K562 (cell line): Measurements from ENCODE around the gene DCN. TPM values are rescaled to one million over a fixed set of nuclear protein-coding genes. Genes with fewer than 3 reads are reported as not detected.

Source experiments
- ATAC-seq: fragments of 200-7000 bp; cut with Tn5 transposase; 3 replicates; pipeline ENCODE4 v1.9.1; 2020; ENCODE audit warnings: moderate library complexity
- BruUV-seq: library from RNA; stranded (reverse); fragments of 400-500 nt; replicated peaks from 2 replicates; lab custom pipeline; 2021; lab: Mats Ljungman, UMichigan
- CTCF ChIA-PET: fragments of 300-600 bp; formaldehyde crosslinking; extraction: SDS; loops from one replicate; lab custom pipeline; 2021; ENCODE audit warnings: low intra/inter-chr PET ratio; lab: Yijun Ruan, JAX
- POLR2A ChIA-PET: fragments of 300-600, 350-650 bp; sonication (Branson Sonifier 250); formaldehyde crosslinking; extraction: SDS; loops from one replicate; lab custom pipeline; 2021; ENCODE audit warnings: antibody characterized with exemption, inconsistent platforms; lab: Yijun Ruan, JAX
- DNase-seq, 4 experiments: peaks; one replicate each; pipeline versions ENCODE4 v3.0.0 to v3.0.0-alpha.2; 2011 to 2018; ENCODE audit warnings: low spot score in 3 of 4, mixed read lengths in 3 of 4; ENCODE audit errors: extremely low read depth in 1 of 4
- FAIRE-seq: peaks from 2 replicates; lab custom pipeline; 2011; peaks lifted over from hg19 to GRCh38; lab: Jason Lieb, UNC
- H2AFZ ChIP-seq: 2 replicates; pipeline ENCODE4 v1.6.0; 2011; ENCODE audit warnings: low read depth, low read length, control low read depth, inconsistent platforms
- H3K27ac ChIP-seq: fragments of 200-600 bp; 3 replicates; pipeline ENCODE4 v1.8.0; 2011; ENCODE audit warnings: low read depth, mild to moderate bottlenecking, control low read depth, inconsistent platforms, low read length, moderate library complexity, mixed read lengths; ENCODE audit errors: extremely low read depth
- H3K27me3 ChIP-seq, 2 experiments: fragments of 300-600 bp in 1 of 2; 2 replicates in 1 of 2; 3 replicates in 1 of 2; pipeline versions ENCODE4 v1.6.0 to v1.8.0; 2011; ENCODE audit warnings: inconsistent platforms in 2 of 2, low read length in 2 of 2, mild to moderate bottlenecking in 1 of 2, mixed read lengths in 1 of 2, moderate library complexity in 1 of 2; ENCODE audit not compliant: control insufficient read depth in 2 of 2, insufficient read depth in 2 of 2
- H3K36me3 ChIP-seq: fragments of 300-600 bp; 3 replicates; pipeline ENCODE4 v1.8.0; 2011; ENCODE audit warnings: mild to moderate bottlenecking, low read length, inconsistent platforms; ENCODE audit not compliant: control insufficient read depth, insufficient read depth
- H3K4me1 ChIP-seq, 2 experiments: fragments of 200-600 bp in 1 of 2; replicated peaks in 1 of 2; 2 replicates in 1 of 2; 3 replicates in 1 of 2; pipeline versions ENCODE4 v1.5.1 to v1.8.0; 2011; ENCODE audit warnings: inconsistent platforms in 2 of 2, low read length in 2 of 2, mild to moderate bottlenecking in 1 of 2, mixed read lengths in 1 of 2, moderate library complexity in 1 of 2; ENCODE audit not compliant: control insufficient read depth in 2 of 2, insufficient read depth in 2 of 2
- H3K4me2 ChIP-seq: 2 replicates; pipeline ENCODE4 v1.6.1; 2011; ENCODE audit warnings: low read length, control low read depth, inconsistent platforms, mixed read lengths; ENCODE audit not compliant: insufficient read depth
- H3K4me3 ChIP-seq: fragments of 200-600 bp; sonication (generic), shearing (Covaris generic); 2 replicates; pipeline ENCODE4 v1.5.1; 2016; ENCODE audit warnings: control low read depth, inconsistent platforms
- H3K79me2 ChIP-seq: fragments of 200-600 bp; 3 replicates; pipeline ENCODE4 v1.8.0; 2011; ENCODE audit warnings: low read length, inconsistent platforms; ENCODE audit not compliant: control insufficient read depth, insufficient read depth
- H3K9ac ChIP-seq, 2 experiments: 2 replicates each; pipeline versions ENCODE4 v1.6.0 to v1.6.1; 2011; ENCODE audit warnings: low read depth in 2 of 2, low read length in 2 of 2, control low read depth in 1 of 2, inconsistent platforms in 1 of 2, mild to moderate bottlenecking in 1 of 2, mixed read lengths in 1 of 2; ENCODE audit not compliant: insufficient read depth in 1 of 2
- H3K9me1 ChIP-seq: one replicate; pipeline ENCODE4 v1.6.0; 2011; ENCODE audit warnings: inconsistent platforms, mild to moderate bottlenecking, low read length, moderate library complexity; ENCODE audit not compliant: control insufficient read depth, insufficient read depth
- H3K9me3 ChIP-seq: replicated peaks from 2 replicates; pipeline ENCODE4 v1.5.1; 2011; ENCODE audit warnings: low read depth, low read length, inconsistent platforms; ENCODE audit not compliant: control insufficient read depth, insufficient read depth
- H4K20me1 ChIP-seq: replicated peaks from 2 replicates; pipeline ENCODE4 v1.6.1; 2011; ENCODE audit warnings: low read length, inconsistent platforms, mixed read lengths; ENCODE audit not compliant: control insufficient read depth, insufficient read depth
- ESRRA ChIP-seq: fragments of 450-650 bp; IDR thresholded peaks from 2 replicates; pipeline ENCODE4 v1.6.1; 2014; ENCODE audit warnings: low read depth, mild to moderate bottlenecking, moderate library complexity, borderline replicate concordance
- KAT2B ChIP-seq: IDR thresholded peaks from one replicate; pipeline ENCODE4 v1.6.1; 2012; ENCODE audit warnings: low read depth, mild to moderate bottlenecking, control low read depth, inconsistent platforms, low read length, moderate library complexity
- KLF10 ChIP-seq: fragments of 250-450 bp; sonication (Bioruptor Pico); IDR thresholded peaks from 2 replicates; pipeline ENCODE4 v1.6.1; 2021; ENCODE audit warnings: matching md5 sums
- MAFF ChIP-seq: IDR thresholded peaks from 2 replicates; pipeline ENCODE4 v1.6.1; 2012; ENCODE audit warnings: low read length, improper control_type of control experiment
- PHF21A ChIP-seq: fragments of 450-650 bp; IDR thresholded peaks from 2 replicates; pipeline ENCODE4 v1.6.1; 2017; ENCODE audit warnings: low read depth, borderline replicate concordance
- POLR3G ChIP-seq: IDR thresholded peaks from 2 replicates; pipeline ENCODE4 v1.6.1; 2011; ENCODE audit not compliant: insufficient read length, insufficient replicate concordance; ENCODE audit errors: extremely low read depth
- RBM15 ChIP-seq: fragments of 200-400 bp; formaldehyde crosslinking; IDR thresholded peaks from 2 replicates; pipeline ENCODE4 v1.6.1; 2018; ENCODE audit warnings: mild to moderate bottlenecking, low read length, moderate library complexity; ENCODE audit not compliant: insufficient read depth
- RBM25 ChIP-seq: fragments of 200-400 bp; formaldehyde crosslinking; IDR thresholded peaks from 2 replicates; pipeline ENCODE4 v1.6.1; 2018; ENCODE audit warnings: low read length, low read depth, moderate library complexity; ENCODE audit not compliant: severe bottlenecking
- RUNX1 ChIP-seq: sonication (generic); IDR thresholded peaks from 2 replicates; pipeline ENCODE4 v1.6.1; 2016; ENCODE audit warnings: antibody characterized with exemption, low read depth
- SMC3 ChIP-seq: conservative IDR thresholded peaks from 2 replicates; pipeline ENCODE4 v1.6.1; 2011; ENCODE audit warnings: low read depth, low read length, improper control_type of control experiment; ENCODE audit not compliant: insufficient read depth
- STAG1 ChIP-seq: sonication (generic); formaldehyde crosslinking; IDR thresholded peaks from 2 replicates; pipeline ENCODE4 v1.5.0; 2020; ENCODE audit warnings: missing genetic modification reagents, borderline replicate concordance
- TFAM ChIP-seq: fragments of 250-450 bp; sonication (Bioruptor Pico); conservative IDR thresholded peaks from 2 replicates; pipeline ENCODE4 v1.5.0; 2021; ENCODE audit warnings: mild to moderate bottlenecking, moderate library complexity
- ZNF140 ChIP-seq: fragments of 250-450 bp; sonication (Bioruptor Pico); IDR thresholded peaks from 2 replicates; pipeline ENCODE4 v1.8.0; 2021; ENCODE audit warnings: moderate library complexity, mild to moderate bottlenecking, inconsistent platforms
- ZNF282 ChIP-seq: sonication (generic); formaldehyde crosslinking; IDR thresholded peaks from 2 replicates; pipeline ENCODE4 v1.8.1; 2023; ENCODE audit warnings: missing genetic modification reagents
- ZNF695 ChIP-seq: fragments of 450-650 bp; formaldehyde crosslinking; IDR thresholded peaks from 2 replicates; pipeline ENCODE4 v1.4.0; 2020; ENCODE audit warnings: mild to moderate bottlenecking, moderate library complexity
- ZNF717 ChIP-seq: fragments of 250-450 bp; sonication (Bioruptor Pico); IDR thresholded peaks from 2 replicates; pipeline ENCODE4 v1.5.0; 2021
- ZNF785 ChIP-seq: fragments of 250-450 bp; sonication (Bioruptor Pico); IDR thresholded peaks from 2 replicates; pipeline ENCODE4 v1.4.0; 2020; ENCODE audit warnings: mild to moderate bottlenecking
- ZZZ3 ChIP-seq: fragments of 450-650 bp; IDR thresholded peaks from 2 replicates; pipeline ENCODE4 v1.6.1; 2016; ENCODE audit warnings: antibody characterized with exemption, mild to moderate bottlenecking, moderate library complexity
- in situ Hi-C: fragments of 300-500 bp; cut with MboI; formaldehyde crosslinking; loops from 4 replicates; pipeline ENCODE4 v1.15.0; 2018; ENCODE audit warnings: inconsistent platforms, mixed read lengths
- intact Hi-C: fragments of 100-400 bp; cut with micrococcal nuclease; formaldehyde crosslinking; loops from 2 replicates; pipeline ENCODE4 v1.14.2; 2022
- polyA plus RNA-seq, 8 experiments: library from polyadenylated mRNA; depleted of rRNA in 4 of 8; stranded (reverse) in 5 of 8; unstranded in 3 of 8; fragments of >200 nt; fragmentation: Nextera tagmentation in 2 of 8; fragmentation: Illumina TruSeq in 1 of 8; extraction: Ambion mirVana in 2 of 8; extraction: Trizol in 1 of 8; gene quantifications; 2 replicates each; pipeline versions ENCODE4 v1.2.1 to v1.2.3, GENCODE V29; 2011 to 2014; ENCODE audit warnings: inconsistent platforms in 1 of 8, missing spikeins in 1 of 8
- total RNA-seq, 7 experiments: library from RNA; depleted of rRNA in 6 of 7; stranded (reverse); fragments of >200 nt in 6 of 7; fragmentation: Illumina TruSeq in 2 of 7; extraction: Trizol in 2 of 7; gene quantifications; 2 replicates each; pipeline versions ENCODE4 v1.2.1 to v1.2.3, GENCODE V29; 2011 to 2021; ENCODE audit warnings: low replicate concordance in 1 of 7
- TF ChIP-seq, protein P1 (sequence below): conservative IDR thresholded peaks from 2 replicates; pipeline ENCODE4 v1.6.1; 2011; ENCODE audit warnings: low read depth, mild to moderate bottlenecking, low read length; ENCODE audit not compliant: control insufficient read depth

Gene DCN
- total and polyA plus RNA-seq, 9 of the 15 experiments (the other 6 are each of a cell fraction or from before 2014, with no cell fraction given) = 0.08 to 2.4 (median 0.31) TPM; not detected in 1

- FAIRE-seq = no peak
These were observed 79.5 kb downstream of the DCN start for GRCh38 chr12:91103101-91103500.

More at GRCh38 chr12:91103101-91103500, 79.5 kb downstream of the DCN start:
- Histone ChIP-seq H3K9ac (no peak overlapping the region), H3K4me3 (no peak overlapping the region), H3K4me1 (no peaks in the 10 kb centered on the region), H2AFZ (no peak overlapping the region), H4K20me1 (no peaks in the 10 kb centered on the region), H3K9me3 (no peaks in the 10 kb centered on the region), H3K79me2 (no peaks in the 10 kb centered on the region), H3K27ac (no peak overlapping the region), H3K9me1 (no peaks in the 10 kb centered on the region), H3K27me3 (no peaks in the 10 kb centered on the region), H3K36me3 (no peaks in the 10 kb centered on the region), H3K4me2 (no peak overlapping the region)
- BruUV-seq = no TSS peak
- no peak for ATAC-seq
- DNase-seq = no peak
- in situ Hi-C loops = no loop called here
- ChIA-PET CTCF (no interaction called here), POLR2A (no interaction called here)
- TF ChIP-seq ZNF140 (CRISPR knock-in tag) = no peak
- no peak for TF ChIP-seq ZNF282 (CRISPR knock-in tag)
- no peak for TF ChIP-seq KLF10 (CRISPR knock-in tag)
- TF ChIP-seq STAG1 (CRISPR knock-in tag) = no peak
- no peak for TF ChIP-seq RBM15
- TF ChIP-seq PHF21A = no peak
- no peak for TF ChIP-seq RBM25
- TF ChIP-seq ESRRA = no peak
- no peak for TF ChIP-seq ZZZ3
- no peak for TF ChIP-seq KAT2B
- TF ChIP-seq TFAM (CRISPR knock-in tag) = no peak
- TF ChIP-seq ZNF717 (CRISPR knock-in tag) = no peak
- no peak for TF ChIP-seq RUNX1
- TF ChIP-seq SMC3 = no peak
- no peak for TF ChIP-seq MAFF
- TF ChIP-seq ZNF785 (CRISPR knock-in tag) = no peak
- no peak for TF ChIP-seq POLR3G
- TF ChIP-seq, protein P1, sequence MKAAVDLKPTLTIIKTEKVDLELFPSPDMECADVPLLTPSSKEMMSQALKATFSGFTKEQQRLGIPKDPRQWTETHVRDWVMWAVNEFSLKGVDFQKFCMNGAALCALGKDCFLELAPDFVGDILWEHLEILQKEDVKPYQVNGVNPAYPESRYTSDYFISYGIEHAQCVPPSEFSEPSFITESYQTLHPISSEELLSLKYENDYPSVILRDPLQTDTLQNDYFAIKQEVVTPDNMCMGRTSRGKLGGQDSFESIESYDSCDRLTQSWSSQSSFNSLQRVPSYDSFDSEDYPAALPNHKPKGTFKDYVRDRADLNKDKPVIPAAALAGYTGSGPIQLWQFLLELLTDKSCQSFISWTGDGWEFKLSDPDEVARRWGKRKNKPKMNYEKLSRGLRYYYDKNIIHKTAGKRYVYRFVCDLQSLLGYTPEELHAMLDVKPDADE = no peak
- TF ChIP-seq ZNF695 (CRISPR knock-in tag) = no peak
- intact Hi-C loops = loop anchor here (10.0 kb wide), 1 partner anchor 222 kb away; no protein-coding TSS in a partner anchor
